CD4-positive, alpha-beta T cell treated with Interleukin-12 subunit alpha and Interleukin-12 subunit beta, for 1 hour (primary cell): ENCODE measurements around the gene CDC42BPB.
"Not testable (repeated sequence)": the region's sequence is repeated elsewhere in the genome, so short reads cannot be mapped to it uniquely, and the experiment has no call there.

Experiments used
- DNase-seq: peaks from one replicate; pipeline ENCODE4 v3.0.0-alpha.2; 2020

CDC42BPB gene

DNA sequence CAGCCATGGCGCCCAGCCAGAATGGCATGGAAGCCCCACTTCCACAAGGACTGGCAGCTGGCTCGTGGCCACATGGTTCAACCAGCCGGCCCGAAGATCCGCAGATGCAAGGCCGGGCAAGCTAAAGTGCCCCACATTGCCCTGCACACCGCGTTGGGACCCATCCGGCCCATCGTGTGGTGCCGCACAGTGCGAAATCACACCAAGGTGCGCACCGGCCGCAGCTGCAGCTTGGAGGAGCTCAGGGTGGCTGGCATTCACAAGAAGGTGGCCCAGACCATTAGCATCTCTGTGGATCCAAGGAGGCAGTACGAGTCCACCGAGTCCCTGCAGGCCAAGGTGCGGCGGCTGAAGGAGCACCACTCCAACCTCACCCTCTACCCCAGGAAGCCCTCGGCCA, 15.9 kb downstream of the CDC42BPB start:
- DNase-seq = no peak

GRCh38 chr14:103033681-103034096, 23.7 kb downstream of the CDC42BPB start:
- DNase-seq = no peak

GRCh38 chr14:103031956-103032355, 25.4 kb downstream of the CDC42BPB start:
- no peak for DNase-seq

DNA sequence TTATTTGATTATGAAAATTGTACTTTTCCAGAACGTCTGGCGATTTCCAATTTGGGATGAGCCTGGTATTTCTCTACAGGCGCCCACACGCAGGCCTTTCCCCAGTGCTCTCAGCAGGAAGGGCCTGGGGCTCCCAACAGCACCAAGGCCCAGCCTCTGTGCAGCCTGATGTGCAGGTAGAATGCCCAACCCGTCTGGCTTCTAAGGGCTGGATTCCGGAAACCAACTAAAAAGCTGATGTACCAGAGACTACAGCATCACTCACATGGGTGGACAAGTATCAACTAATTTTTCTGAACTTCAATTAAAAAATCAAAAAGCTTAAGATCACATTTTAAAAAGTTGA, 25.8 kb downstream of the CDC42BPB start:
- no peak for DNase-seq

DNA sequence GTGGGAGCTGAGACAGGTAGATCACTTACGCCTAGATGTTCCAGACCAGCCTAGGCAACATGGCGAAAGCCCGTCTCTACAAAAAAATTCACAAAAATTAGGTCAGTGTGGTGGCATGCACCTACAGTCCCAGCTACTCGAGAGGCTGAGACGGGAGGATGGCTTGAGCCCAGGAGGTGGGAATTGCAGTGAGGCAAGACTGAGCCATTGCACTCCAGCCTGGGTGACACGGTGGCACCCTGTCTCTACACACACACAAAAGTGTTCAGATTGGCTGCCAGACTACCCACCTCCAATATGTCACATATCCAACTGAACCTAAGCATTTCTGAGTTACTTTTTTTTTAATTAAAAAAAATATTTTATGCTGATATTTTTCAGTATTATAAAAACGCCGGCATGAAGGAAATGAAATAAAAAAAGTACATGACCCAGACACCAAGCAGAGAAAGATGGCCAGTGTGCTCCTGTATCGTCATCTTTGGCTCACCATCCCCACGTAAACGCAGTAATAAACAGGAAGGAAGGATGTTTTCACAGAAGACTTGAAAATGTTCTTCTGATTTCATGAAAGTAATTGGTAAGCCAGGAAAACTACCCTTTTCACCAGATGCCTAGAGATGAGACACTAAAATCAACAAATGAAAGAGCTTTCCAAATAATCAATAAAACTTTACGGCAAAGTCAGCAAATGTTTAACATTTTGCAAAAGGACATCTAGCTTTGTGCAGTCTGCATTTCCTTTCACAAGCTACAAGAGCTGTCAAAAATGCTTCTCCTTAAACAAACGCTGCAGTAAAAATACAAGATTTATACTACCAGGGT, 26.4 kb downstream of the CDC42BPB start:
- no peak for DNase-seq

- DNase-seq = no peak
These were observed 27.4 kb downstream of the CDC42BPB start for GRCh38 chr14:103029936-103030335.

DNA sequence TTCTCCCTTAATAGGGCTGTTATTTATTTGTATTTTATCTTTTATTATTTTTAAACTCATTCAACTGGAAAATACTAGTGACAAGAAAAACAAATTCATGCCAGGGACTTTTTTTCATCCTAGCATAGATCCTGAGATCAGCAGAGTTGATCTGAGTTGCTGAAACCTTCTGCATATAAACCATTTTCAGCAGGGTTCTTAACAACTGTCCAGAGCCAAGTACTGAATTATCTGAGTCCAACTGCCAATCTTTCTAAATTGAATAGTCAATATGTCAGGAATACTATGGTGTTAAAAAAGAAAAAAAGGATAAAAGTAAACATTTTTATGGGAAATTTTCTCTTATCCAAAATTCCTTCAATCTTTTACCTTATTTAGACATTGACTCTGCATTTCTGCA, 28.6 kb downstream of the CDC42BPB start:
- DNase-seq = no peak

- no peak for DNase-seq
These were observed 29.1 kb downstream of the CDC42BPB start for GRCh38 chr14:103028161-103028767.

GRCh38 chr14:103027451-103027850, 29.9 kb downstream of the CDC42BPB start:
- DNase-seq = no peak

- DNase-seq = no peak
These were observed 30.4 kb downstream of the CDC42BPB start for GRCh38 chr14:103026988-103027387.

DNA sequence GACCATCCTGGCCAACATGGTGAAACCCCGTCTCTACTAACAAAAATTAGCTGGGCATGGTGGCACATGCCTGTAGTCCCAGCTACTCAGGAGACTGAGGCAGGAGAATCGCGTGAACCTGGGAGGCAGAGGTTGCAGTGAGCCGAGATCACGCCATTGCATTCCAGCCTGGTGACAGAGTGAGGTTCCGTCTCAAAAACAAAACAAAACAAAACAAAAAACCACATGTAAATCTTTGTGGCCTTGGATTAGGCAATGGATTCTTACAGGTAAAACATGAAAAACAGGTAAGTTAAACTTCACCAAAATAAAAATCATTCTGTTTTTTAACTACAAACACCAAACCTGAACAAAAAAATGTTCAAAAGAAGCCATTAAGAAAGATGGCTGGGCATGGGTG, 31.2 kb downstream of the CDC42BPB start:
- DNase-seq = not testable (repeated sequence)

- DNase-seq = no peak
These were observed 33.4 kb downstream of the CDC42BPB start for GRCh38 chr14:103023881-103024473.

- no peak for DNase-seq
These were observed 34.7 kb downstream of the CDC42BPB start for GRCh38 chr14:103022685-103023044.

- DNase-seq = no peak
These were observed 35.2 kb downstream of the CDC42BPB start for GRCh38 chr14:103022002-103022684.

- no peak for DNase-seq
These were observed 35.7 kb downstream of the CDC42BPB start for GRCh38 chr14:103021684-103022001.

DNA sequence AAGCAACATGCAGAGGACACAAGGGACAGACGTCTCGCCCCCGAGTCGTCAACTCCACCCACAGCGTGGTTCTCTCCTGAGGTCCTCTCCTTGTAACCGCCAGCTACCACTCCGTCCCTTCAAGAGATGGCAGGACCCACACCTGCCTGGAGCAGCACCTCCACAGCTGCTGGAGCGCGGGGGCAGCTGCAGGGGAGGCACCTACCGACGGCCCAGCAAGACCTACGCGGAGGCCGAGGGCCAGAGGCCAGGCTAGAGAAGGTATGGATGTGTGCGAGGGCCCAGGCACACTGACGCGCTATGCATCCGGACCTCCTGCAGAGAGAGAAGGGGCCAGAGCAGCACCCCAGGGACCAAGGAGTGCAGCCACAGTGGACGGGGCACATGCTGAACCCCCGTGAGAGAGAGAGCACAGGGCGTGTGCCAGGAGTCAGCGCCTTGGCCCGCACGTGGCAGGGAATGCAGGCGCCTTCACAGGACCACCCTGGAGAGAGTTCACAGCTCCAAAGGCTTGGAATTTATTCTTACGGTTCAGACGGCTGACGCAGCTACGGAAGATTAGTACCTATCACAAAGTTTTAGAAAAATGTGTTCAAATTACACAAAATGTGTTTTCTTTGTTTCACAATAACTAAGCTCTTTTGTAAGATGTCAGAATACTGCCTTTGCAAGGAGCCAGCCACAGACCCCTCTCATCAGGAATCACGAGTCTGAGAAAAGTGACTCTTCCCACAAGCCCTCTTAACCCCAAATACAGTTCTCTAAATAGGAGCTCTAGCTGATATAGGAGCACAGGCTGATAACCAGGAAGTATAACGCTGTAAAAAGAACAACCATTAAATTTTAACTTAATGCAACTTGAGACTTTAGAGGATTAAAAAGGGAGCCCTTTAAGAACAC, 36.8 kb downstream of the CDC42BPB start:
- DNase-seq = no peak

GRCh38 chr14:103019826-103020225, 37.5 kb downstream of the CDC42BPB start:
- no peak for DNase-seq

DNA sequence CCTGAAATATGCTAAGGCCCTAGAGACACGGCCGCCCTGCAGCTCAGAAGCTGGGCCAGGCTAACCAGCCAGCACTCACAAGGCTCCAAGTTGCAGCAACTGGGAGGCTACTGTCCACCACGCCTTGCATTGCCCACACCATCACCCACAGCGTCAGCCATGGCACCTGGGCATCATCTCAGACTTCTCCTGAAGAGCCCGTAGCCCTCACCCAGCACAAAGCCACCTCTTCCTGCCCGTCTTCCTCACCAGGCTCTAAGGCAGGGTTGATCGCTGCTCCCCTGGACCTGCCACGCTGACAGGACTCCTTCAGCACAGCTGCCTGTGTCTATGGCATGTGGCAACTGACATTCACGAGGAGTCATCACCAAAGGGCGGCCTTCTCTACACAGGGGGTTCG, 38.1 kb downstream of the CDC42BPB start:
- no peak for DNase-seq

GRCh38 chr14:103016594-103016993, 40.8 kb downstream of the CDC42BPB start:
- no peak for DNase-seq

DNA sequence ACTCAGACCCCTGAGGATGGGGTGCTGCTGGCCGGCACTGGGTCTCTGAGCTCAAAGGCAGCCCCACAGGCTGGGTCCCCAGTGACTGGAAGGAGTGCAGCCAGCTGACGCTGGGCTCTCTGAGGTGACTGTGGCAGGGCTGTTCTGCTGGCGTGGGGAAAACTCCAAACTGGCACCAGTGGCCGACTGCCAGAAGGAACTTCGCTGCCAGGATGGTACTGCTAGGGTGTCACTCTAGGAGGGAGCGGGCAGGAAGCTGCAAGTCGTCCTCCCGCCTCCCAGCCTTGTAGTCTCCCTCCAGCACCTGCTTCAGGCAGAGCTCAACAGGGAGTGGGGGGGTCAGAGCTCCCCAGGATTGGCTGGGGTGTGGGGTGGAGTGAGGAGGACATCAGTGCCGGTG, 41.3 kb downstream of the CDC42BPB start:
- DNase-seq = no peak

DNA sequence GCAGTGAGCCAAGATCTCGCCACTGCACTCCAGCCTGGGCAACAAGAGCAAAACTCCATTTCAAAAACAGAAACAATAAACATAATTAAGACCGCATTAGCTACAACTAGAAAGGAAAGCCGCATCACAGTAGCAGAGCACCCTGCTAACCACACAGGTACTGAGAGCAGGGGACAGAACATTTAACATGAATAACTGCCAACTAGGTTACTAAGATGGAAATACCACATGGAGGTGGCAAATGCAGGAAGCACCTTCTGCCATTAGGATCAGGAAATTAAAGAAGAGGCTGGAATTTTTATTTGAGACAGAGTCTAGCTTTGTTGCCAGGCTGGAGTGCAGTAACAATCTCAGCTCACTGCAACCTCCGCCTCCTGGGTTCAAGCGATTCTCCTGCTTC, 41.9 kb downstream of the CDC42BPB start:
- no peak for DNase-seq

GRCh38 chr14:103014466-103015228, 42.7 kb downstream of the CDC42BPB start:
- no peak for DNase-seq
